HT1080 (cell line): Measurements from ENCODE around the gene GFPT1. TPM values are rescaled to one million over a fixed set of nuclear protein-coding genes. Genes with fewer than 3 reads are reported as not detected.
"Not testable (repeated sequence)": the region's sequence is repeated elsewhere in the genome, so short reads cannot be mapped to it uniquely, and the experiment has no call there.

Experiments used
- DNase-seq: peaks from one replicate; pipeline ENCODE4 v3.0.0-alpha.2; 2015; ENCODE audit warnings: low read depth
- total RNA-seq: library from RNA; depleted of rRNA; stranded (reverse); fragments of >200 nt; shearing (Covaris generic); gene quantifications from 2 replicates; pipeline ENCODE4 v1.2.3, GENCODE V29; 2014

Gene GFPT1
- total RNA-seq, 1 experiment from 2014 or later, result 14.3 TPM

GRCh38 chr2:69384618-69385081 lies 2.4 kb downstream of the GFPT1 start:
- DNase-seq, result no peak

GRCh38 chr2:69383176-69383812 lies 3.7 kb downstream of the GFPT1 start:
- no peak for DNase-seq

GRCh38 chr2:69382547-69382946 lies 4.5 kb downstream of the GFPT1 start:
- no peak for DNase-seq

DNA sequence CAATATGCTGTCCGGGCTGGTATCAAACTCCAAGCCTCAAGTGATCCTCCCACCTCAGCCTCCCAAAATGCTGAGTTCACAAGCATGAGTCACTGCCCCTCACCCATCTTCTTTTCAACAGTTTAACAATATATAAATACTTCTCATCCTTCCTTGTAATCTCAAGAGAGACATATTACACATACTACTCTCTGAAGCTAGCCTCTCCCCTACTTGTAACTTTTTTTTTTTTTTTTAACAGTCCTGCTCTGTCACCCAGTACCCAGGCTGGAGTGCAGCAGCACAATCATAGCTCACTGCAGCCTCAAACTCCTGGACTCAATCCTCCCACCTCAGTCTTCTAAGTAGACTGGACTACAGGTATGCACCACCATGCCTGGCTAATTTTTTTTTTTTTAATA lies 5.7 kb downstream of the GFPT1 start:
- DNase-seq, result peak; percentile 63

- DNase-seq, result no peak
These were observed 6.7 kb downstream of the GFPT1 start for GRCh38 chr2:69380072-69380917.

- DNase-seq, result no peak
These were observed 10.6 kb downstream of the GFPT1 start for GRCh38 chr2:69376403-69376802.

DNA sequence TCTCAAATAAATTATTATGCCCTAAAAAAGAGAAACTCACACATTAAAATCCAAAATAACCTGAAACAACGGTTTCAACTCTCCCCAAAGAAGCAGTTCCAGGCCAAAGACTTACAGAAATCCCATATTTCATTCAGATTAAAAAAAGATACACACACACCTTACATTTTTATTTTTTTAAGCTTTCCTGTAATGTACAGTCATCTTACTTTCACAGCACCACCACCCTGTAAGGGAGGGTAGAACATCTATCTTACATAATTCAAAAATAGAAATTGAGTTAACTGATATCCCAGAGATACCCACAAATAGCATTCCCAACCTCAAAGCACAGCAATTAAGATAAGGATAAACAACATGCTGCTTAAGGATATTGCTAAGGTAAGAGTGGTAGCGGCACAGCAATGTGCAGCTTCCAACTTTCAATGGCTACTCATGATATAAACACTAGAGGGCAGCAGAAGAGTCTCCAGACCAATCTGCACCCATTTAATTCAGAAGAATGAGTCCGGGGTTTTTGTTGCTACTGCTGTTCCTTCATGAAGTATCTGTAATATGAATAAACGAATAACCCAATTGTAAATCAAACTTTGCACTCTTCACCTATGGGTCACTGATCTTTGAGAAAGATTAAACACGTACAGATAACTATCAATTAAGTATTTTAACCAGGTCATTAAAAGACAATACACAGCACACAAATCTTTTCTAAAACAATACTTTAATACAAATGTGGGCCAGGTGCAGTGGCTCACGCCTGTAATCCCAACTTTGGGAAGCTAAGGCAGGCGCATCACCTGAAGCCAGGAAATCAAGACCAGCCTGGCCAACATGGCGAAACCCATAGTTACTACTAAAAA lies 11.3 kb downstream of the GFPT1 start:
- peak; percentile 35 for DNase-seq

- no peak for DNase-seq
These were observed 14.3 kb downstream of the GFPT1 start for GRCh38 chr2:69372767-69373166.

DNA sequence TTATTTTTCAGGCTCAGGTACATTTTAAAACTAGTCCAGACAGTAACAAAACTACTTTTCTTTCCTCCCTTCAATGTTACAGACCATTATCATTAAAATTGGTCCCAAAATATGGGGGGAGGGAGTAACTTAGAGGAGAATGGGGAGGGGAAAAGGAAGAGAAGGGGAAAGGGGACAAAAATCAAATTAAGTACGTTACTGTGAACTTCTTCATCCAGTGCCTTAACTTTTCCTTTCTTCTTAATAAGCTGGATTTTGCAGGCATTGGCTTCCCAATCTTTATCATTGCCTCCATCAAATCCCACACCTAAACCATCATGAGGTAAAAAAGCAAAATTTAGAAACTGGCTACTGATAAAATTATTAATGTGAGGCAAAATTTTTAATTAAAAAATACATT lies 17.2 kb downstream of the GFPT1 start:
- no peak for DNase-seq

DNA sequence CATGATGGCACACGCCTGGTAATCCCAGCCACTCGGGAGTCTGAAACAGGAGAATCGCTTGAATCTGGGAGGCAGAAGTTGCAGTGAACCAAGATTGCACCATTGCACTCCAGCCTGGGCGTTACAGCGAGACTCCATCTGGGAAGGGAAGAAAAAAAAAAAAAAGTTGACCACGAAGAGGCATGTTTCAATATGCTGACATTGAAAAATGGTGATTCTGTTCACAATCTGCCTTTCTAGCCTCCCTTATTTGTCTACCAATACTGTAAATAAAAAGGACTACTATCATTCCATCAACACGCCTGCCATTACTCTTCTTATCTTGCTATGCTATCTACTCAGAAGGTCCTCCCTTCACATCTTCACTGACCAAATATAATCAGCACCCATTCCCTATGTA lies 18.4 kb downstream of the GFPT1 start:
- no peak for DNase-seq

GRCh38 chr2:69359371-69359770 lies 27.7 kb downstream of the GFPT1 start:
- no peak for DNase-seq

DNA sequence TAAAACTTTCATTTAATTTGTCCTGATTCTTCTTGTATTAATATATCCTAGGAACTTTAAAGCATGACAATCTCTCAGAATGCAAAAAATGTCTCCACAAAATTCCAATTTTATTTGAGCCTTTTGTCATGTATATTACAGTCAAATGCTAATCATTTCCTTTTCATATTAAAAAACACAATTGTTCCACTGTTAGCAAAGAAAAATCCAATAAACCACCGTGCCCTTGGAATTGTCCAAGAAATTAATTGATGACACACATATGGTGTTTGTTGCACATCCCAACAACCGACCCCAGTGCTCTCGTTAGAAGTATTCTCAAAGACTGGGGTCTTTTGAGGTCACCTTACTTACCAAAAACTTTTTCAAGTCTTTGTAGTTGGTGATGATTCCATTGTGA lies 28.1 kb downstream of the GFPT1 start:
- DNase-seq, result no peak

- DNase-seq, result no peak
These were observed 30.6 kb downstream of the GFPT1 start for GRCh38 chr2:69356471-69356870.

- DNase-seq, result not testable (repeated sequence)
These were observed 32.1 kb downstream of the GFPT1 start for GRCh38 chr2:69354976-69355375.

- no peak for DNase-seq
These were observed 33.7 kb downstream of the GFPT1 start for GRCh38 chr2:69353360-69353759.

- DNase-seq, result no peak
These were observed 38.2 kb downstream of the GFPT1 start for GRCh38 chr2:69348781-69349180.

- DNase-seq, result no peak
These were observed 41.6 kb downstream of the GFPT1 start for GRCh38 chr2:69345434-69345833.

GRCh38 chr2:69344305-69344704 lies 42.7 kb downstream of the GFPT1 start:
- DNase-seq, result no peak

DNA sequence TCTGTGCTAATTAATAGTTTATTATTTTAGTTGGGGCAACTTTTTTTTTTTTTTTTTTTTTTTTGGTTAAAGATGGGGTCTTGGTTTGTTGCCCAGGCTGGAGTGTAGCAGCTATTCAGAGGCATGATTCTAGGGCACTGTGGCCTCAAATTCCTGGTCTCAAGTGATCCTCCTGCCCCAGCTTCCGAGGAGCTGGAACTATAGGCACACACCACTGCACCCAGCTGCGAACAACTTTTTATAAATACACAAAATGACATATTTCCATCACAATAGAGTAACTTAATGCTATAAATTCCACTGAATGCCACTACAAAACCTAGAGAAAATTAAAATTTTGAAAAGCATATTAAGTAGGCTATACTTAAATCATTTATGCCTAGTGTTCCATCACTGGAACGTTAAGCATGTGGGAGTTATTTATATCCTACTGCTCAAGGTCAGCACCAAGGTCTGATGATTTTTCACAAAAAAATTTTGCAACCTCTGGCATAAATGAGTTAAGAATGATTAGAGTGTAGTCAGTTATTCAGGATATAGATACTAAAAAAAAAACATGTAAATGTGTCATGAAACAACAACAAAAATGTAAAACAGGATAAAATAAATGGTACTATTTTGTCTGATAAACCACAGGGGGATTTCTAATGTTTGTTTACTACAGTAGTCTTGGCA lies 46.8 kb downstream of the GFPT1 start:
- DNase-seq, result no peak

DNA sequence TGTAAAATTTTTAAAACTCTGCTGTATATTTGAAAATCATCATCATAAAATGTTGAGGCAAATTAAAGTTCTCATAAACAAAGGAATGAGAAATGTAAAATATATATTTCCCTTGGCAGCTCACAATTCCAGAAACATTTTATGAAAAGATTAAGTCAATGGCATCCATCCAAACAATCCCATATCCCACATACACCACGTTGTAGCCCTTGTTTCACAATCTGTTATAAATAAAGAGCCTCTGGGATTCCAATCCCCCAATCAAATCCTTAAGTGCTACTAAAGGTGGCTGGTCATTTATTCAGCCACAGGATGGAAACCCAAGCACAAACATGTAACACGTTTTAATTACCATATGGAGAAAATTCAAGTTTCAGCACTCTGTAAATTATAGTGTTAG lies 51.7 kb downstream of the GFPT1 start:
- DNase-seq, result no peak

- DNase-seq, result no peak
These were observed 53.7 kb downstream of the GFPT1 start for GRCh38 chr2:69333352-69333751.
